Prostate gland (tissue), 2 donors: Measurements from ENCODE around the gene RPP30. TPM values are rescaled to one million over a fixed set of nuclear protein-coding genes. Genes with fewer than 3 reads are reported as not detected.

Experiments used
- DNase-seq: peaks from one replicate; pipeline ENCODE4 v3.0.0-alpha.2; 2019; ENCODE audit warnings: low spot score
- H3K27ac ChIP-seq, 2 donors: fragments of 200-600 bp; sonication (generic); 2 replicates each; pipeline ENCODE4 v1.5.1; 2017 to 2019
- H3K27me3 ChIP-seq: fragments of 200-600 bp; sonication (generic); replicated peaks from 2 replicates; pipeline ENCODE4 v1.5.1; 2019; ENCODE audit not compliant: insufficient read depth
- H3K36me3 ChIP-seq, 2 donors: fragments of 200-600 bp; sonication (generic); 1 replicate in 1 of 2; 2 replicates in 1 of 2; pipeline versions ENCODE4 v1.5.1 to v1.8.1; 2017 to 2019
- H3K4me1 ChIP-seq: fragments of 200-600 bp; sonication (generic); replicated peaks from 2 replicates; pipeline ENCODE4 v1.5.1; 2019
- H3K4me3 ChIP-seq, 2 donors: fragments of 200-600 bp; sonication (generic); 2 replicates each; pipeline ENCODE4 v1.5.1; 2017 to 2019
- H3K9me3 ChIP-seq: fragments of 200-600 bp; sonication (generic); 2 replicates; pipeline ENCODE4 v1.5.1; 2017
- POLR2A ChIP-seq: fragments of 450-650 bp; IDR thresholded peaks from one replicate; pipeline ENCODE4 v1.6.1; 2016; ENCODE audit warnings: antibody characterized with exemption, mild to moderate bottlenecking
- POLR2AphosphoS5 ChIP-seq: sonication (generic); formaldehyde crosslinking; IDR thresholded peaks from one replicate; pipeline ENCODE4 v1.6.1; 2017; ENCODE audit warnings: antibody characterized with exemption
- WGBS: methylation state at CpG from one replicate; pipeline ENCODE4 v1.1.5; 2018; 5-methylcytosine and 5-hydroxymethylcytosine counted together
- intact Hi-C: fragments of 100-400 bp; cut with DNase I; formaldehyde crosslinking; loops from one replicate; pipeline ENCODE4 v1.14.2; 2022
- total RNA-seq, 2 donors: library from RNA; depleted of rRNA; stranded (reverse); fragments of >200 nt; gene quantifications; one replicate each; pipeline ENCODE4 v1.1.0, GENCODE V29; 2016
- TF ChIP-seq, protein P1 (sequence below), 4 experiments: fragments of 200-600 bp in 2 of 4; fragments of 450-650 bp in 2 of 4; sonication (generic) in 2 of 4; IDR thresholded peaks; 1 replicate in 3 of 4; 2 replicates in 1 of 4; pipeline ENCODE4 v1.5.1; 2016 to 2019; ENCODE audit warnings: antibody characterized with exemption in 4 of 4, mild to moderate bottlenecking in 2 of 4, moderate library complexity in 2 of 4

The RPP30 gene
- total RNA-seq, 2 donors from 2014 or later = 37.1 to 43.6 TPM

DNA sequence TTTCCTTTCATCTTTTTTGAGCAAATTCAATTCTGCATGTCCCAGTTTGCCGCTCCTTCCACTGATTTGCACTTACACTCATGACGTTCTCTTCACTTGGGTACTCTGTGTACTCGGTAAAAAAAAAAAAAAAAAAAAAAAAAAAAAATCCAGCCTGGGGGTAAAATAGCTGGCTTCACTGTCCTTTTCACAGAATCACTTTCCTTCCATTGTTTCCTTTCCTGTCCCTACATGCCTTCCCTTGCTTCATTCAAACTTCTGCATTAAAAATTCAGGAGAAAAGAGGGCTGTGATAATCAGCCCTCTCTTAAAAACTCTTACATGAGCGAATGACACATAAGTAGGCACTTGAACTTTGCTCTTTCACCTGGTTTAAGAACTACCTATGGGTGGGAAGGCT, 40.4 kb downstream of the RPP30 start:
- peak; percentile 40 for TF ChIP-seq POLR2AphosphoS5
- TF ChIP-seq, protein P1, sequence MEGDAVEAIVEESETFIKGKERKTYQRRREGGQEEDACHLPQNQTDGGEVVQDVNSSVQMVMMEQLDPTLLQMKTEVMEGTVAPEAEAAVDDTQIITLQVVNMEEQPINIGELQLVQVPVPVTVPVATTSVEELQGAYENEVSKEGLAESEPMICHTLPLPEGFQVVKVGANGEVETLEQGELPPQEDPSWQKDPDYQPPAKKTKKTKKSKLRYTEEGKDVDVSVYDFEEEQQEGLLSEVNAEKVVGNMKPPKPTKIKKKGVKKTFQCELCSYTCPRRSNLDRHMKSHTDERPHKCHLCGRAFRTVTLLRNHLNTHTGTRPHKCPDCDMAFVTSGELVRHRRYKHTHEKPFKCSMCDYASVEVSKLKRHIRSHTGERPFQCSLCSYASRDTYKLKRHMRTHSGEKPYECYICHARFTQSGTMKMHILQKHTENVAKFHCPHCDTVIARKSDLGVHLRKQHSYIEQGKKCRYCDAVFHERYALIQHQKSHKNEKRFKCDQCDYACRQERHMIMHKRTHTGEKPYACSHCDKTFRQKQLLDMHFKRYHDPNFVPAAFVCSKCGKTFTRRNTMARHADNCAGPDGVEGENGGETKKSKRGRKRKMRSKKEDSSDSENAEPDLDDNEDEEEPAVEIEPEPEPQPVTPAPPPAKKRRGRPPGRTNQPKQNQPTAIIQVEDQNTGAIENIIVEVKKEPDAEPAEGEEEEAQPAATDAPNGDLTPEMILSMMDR (IDR thresholded peaks at IDR 0.05) = no peak
- peak; percentile 22 for DNase-seq
- H3K4me1 ChIP-seq = peaks cover under 1% of the 10 kb centered on the region
- H3K27me3 ChIP-seq = no peaks in the 10 kb centered on the region
- H3K4me3 ChIP-seq = no peak overlapping the region
- WGBS = 32% methylated on average over 4 of the region's 4 CpGs
- H3K27ac ChIP-seq = peak overlapping the region in 1 of 2 donors; percentile 37
- intact Hi-C loops = loop anchor here (2.0 to 10.0 kb wide), 2 partner anchors 253 to 341 kb away; no protein-coding TSS in a partner anchor
- H3K36me3 ChIP-seq = no peaks in the 10 kb centered on the region
- no peaks in the 10 kb centered on the region for H3K9me3 ChIP-seq

DNA sequence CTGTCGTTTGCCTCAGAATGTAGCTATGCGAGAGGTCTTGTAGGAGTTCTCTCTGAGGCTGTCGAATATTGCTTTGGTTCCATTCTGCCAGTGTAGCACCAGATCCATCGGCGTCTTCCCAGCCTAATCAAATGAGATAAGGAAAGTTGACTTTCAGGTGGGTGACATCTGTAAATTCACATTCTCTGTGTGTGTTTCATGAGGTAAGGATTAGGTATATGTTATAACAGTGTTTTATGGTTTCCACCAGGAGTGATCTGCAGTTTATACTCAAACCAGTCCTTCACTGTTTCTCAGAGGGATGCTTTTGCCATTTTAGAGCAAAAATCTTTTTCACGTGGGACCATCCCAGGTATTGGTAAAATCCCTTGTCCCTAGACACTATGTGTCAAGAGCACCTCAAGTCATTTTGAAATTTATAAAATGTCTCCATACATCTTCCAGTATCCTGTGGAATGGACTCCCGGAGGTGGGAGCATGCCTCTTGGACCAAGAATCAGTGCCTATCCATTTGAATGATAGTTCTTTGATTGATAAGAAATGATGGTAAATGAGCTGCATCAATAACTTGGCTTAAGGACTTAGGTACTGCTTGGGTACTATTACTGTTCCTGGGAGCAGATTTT, 41.2 kb downstream of the RPP30 start:
- H3K36me3 ChIP-seq = no peaks in the 10 kb centered on the region
- H3K27ac ChIP-seq = peak overlapping the region in 1 of 2 donors; percentile 37
- WGBS = 86% methylated on average over 7 of the region's 7 CpGs
- H3K4me1 ChIP-seq = peaks cover 6% of the 10 kb centered on the region
- no peak for DNase-seq
- no peak overlapping the region for H3K4me3 ChIP-seq
- TF ChIP-seq, protein P1 (IDR thresholded peaks at IDR 0.05) = no peak
- TF ChIP-seq POLR2A = no peak
- TF ChIP-seq POLR2AphosphoS5 = no peak
- H3K9me3 ChIP-seq = no peaks in the 10 kb centered on the region
- intact Hi-C loops = loop anchor here (2.0 to 10.0 kb wide), 2 partner anchors 252 to 340 kb away; no protein-coding TSS in a partner anchor
- no peaks in the 10 kb centered on the region for H3K27me3 ChIP-seq

DNA sequence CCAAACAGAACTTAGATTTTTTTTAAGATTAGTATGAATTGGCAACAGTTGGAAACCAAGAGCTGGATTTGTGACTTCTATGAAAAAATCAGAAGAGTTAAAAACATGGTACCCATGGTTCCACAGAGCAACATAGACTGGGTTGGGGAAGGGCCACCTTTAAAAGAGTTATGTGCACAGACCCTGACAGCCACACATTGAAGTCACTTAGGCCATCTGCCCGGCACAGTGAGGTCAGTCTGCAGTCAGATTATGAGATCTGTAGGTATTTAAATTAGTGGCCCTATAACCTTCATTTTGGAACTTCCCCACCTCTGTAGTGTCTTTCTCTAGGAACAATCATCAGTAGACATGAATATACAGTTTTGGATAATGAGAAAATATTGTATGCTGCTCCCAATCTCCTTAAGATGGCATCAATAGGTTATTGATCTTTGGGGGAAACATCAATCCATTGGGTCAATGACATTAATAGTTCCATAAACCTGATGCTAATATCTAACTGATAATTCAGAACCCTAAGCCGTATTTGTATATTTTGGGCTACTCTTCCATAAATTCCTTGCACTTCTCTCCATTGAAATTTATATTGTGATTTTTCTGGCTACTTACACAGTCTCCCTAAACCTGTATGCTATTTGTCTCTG, 42.1 kb downstream of the RPP30 start:
- Histone ChIP-seq H3K4me1 (peaks cover 6% of the 10 kb centered on the region), H3K27me3 (no peaks in the 10 kb centered on the region), H3K36me3 (no peaks in the 10 kb centered on the region), H3K9me3 (no peaks in the 10 kb centered on the region), H3K4me3 (no peak overlapping the region), H3K27ac (no peak overlapping the region)
- no peak for DNase-seq
- no peak for TF ChIP-seq POLR2A
- WGBS = 98% methylated on average over 2 of the region's 2 CpGs
- intact Hi-C loops = loop anchor here (2.0 to 10.0 kb wide), 2 partner anchors 251 to 339 kb away; no protein-coding TSS in a partner anchor

DNA sequence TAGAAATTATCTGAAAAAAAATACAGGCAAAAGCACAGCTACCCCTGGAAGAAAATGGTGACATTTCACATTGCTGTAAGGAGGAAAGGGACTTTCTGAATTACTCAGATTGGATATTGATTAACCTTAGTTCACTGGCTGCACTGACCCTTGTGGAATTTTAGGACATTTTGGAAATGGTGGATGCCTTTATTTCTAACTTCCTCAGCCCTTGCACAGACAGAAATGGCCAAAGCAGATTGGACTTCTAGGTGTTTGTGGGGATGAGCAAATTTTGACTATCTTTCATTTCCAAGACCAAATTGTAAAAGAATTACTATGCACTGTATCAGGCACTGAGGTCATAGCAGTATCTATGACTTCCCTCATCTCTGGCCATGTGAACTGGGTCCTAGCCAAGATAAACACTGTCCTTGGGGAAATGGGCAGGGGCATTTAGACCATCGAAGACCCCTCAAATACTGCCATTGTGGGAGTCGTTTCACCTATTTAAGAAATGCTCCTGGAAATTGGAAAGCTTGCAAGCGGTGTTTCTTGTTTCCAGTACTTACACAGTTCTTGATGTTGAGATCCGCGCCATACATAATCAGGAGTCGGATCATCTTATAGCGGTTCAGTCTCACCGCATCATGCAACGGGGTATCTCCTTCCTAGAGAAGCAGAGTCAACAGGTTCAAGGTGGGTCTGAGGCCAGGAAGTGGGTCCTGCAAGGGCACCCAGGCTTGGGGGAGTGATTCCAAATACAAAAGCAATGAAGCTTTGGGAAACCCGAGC, 43.4 kb downstream of the RPP30 start:
- Histone ChIP-seq H3K27me3 (peaks cover 3% of the 10 kb centered on the region), H3K27ac (no peak overlapping the region), H3K36me3 (no peaks in the 10 kb centered on the region), H3K4me3 (no peak overlapping the region), H3K4me1 (peaks cover 6% of the 10 kb centered on the region), H3K9me3 (no peaks in the 10 kb centered on the region)
- WGBS = 88% methylated on average over 10 of the region's 10 CpGs
- DNase-seq = no peak
- intact Hi-C loops = loop anchor here (5.0 to 10.0 kb wide), 2 partner anchors 52 to 250 kb away; no protein-coding TSS in a partner anchor
- TF ChIP-seq POLR2AphosphoS5 (no peak), POLR2A (no peak)
- TF ChIP-seq, protein P1 (IDR thresholded peaks at IDR 0.05) = no peak

DNA sequence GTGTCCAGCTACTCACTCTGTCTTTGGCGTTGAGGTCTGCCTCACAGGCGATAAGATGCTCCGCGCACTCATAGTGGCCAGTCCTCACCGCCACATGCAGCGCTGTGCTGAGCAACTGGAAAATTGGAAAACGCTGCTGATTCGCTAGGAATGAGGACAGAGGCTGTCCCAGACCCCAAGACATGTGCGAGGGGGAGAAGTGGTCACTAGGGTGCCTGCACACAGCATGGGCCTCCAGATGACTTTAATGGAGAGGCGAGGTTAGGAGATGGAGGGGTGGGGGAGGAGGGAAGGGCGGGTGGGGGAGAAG, 43.9 kb downstream of the RPP30 start:
- DNase-seq = no peak
- H3K36me3 ChIP-seq = no peaks in the 10 kb centered on the region
- peaks cover 6% of the 10 kb centered on the region for H3K4me1 ChIP-seq
- WGBS = 89% methylated on average over 11 of the region's 11 CpGs
- peaks cover 3% of the 10 kb centered on the region for H3K27me3 ChIP-seq
- intact Hi-C loops = loop anchor here (5.0 to 10.0 kb wide), 2 partner anchors 52 to 249 kb away; no protein-coding TSS in a partner anchor
- no peak overlapping the region for H3K27ac ChIP-seq
- H3K4me3 ChIP-seq = no peak overlapping the region
- no peak for TF ChIP-seq POLR2AphosphoS5
- TF ChIP-seq POLR2A = no peak
- TF ChIP-seq, protein P1 (IDR thresholded peaks at IDR 0.05) = no peak
- H3K9me3 ChIP-seq = no peaks in the 10 kb centered on the region
